Esophagus muscularis mucosa (tissue), 4 donors: ENCODE data around the gene PCDHB11.

Experiments
- EP300 ChIP-seq: sonication (generic); formaldehyde crosslinking; IDR thresholded peaks from one replicate; pipeline ENCODE4 v1.6.1; 2017; ENCODE audit warnings: antibody characterized with exemption
- POLR2A ChIP-seq: fragments of 450-650 bp; IDR thresholded peaks from one replicate; pipeline ENCODE4 v1.6.1; 2017; ENCODE audit warnings: antibody characterized with exemption, moderate library complexity, mild to moderate bottlenecking, low read depth
- POLR2AphosphoS5 ChIP-seq, 2 donors: sonication (generic); formaldehyde crosslinking; IDR thresholded peaks; one replicate each; pipeline ENCODE4 v1.6.1; 2017; ENCODE audit warnings: antibody characterized with exemption in 2 of 2
- TF ChIP-seq, protein P1 (sequence below), 3 experiments: fragments of 200-600 bp in 2 of 3; fragments of 450-650 bp in 1 of 3; sonication (generic) in 2 of 3; IDR thresholded peaks; one replicate each; pipeline ENCODE4 v1.5.1; 2017 to 2019; ENCODE audit warnings: antibody characterized with exemption in 3 of 3, mild to moderate bottlenecking in 2 of 3, moderate library complexity in 1 of 3

GRCh38 chr5:141175933-141176332 lies 23.5 kb upstream of the PCDHB11 start:
- TF ChIP-seq EP300, result no peak
- TF ChIP-seq, protein P1, sequence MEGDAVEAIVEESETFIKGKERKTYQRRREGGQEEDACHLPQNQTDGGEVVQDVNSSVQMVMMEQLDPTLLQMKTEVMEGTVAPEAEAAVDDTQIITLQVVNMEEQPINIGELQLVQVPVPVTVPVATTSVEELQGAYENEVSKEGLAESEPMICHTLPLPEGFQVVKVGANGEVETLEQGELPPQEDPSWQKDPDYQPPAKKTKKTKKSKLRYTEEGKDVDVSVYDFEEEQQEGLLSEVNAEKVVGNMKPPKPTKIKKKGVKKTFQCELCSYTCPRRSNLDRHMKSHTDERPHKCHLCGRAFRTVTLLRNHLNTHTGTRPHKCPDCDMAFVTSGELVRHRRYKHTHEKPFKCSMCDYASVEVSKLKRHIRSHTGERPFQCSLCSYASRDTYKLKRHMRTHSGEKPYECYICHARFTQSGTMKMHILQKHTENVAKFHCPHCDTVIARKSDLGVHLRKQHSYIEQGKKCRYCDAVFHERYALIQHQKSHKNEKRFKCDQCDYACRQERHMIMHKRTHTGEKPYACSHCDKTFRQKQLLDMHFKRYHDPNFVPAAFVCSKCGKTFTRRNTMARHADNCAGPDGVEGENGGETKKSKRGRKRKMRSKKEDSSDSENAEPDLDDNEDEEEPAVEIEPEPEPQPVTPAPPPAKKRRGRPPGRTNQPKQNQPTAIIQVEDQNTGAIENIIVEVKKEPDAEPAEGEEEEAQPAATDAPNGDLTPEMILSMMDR (IDR thresholded peaks at IDR 0.05), result no peak
- TF ChIP-seq POLR2A, result no peak
- no peak for TF ChIP-seq POLR2AphosphoS5 (IDR thresholded peaks at IDR 0.05)
